Activated naive CD4-positive, alpha-beta T cell treated with anti-CD3 and anti-CD28 coated beads for 36 hours (primary cell): ENCODE data around the gene TSHB. TPM values are rescaled to one million over a fixed set of nuclear protein-coding genes. Genes with fewer than 3 reads are reported as not detected.
A peak's percentile ranks its signal among the peaks of the same experiment; 100 is the strongest.

Experiments
- CTCF ChIA-PET: fragments of 350-600 bp; sonication (Branson Sonifier 250); formaldehyde crosslinking; loops from one replicate; lab custom pipeline; 2021; ENCODE audit warnings: antibody characterized with exemption; lab: Charles Lee
- DNase-seq: peaks from one replicate; pipeline ENCODE4 v3.0.0-alpha.2; 2020
- H3K27ac Mint-ChIP-seq: one replicate; pipeline ENCODE4 v1.8.0; 2021; ENCODE audit warnings: mild to moderate bottlenecking, mixed read lengths
- H3K27me3 Mint-ChIP-seq: one replicate; pipeline ENCODE4 v1.8.0; 2021; ENCODE audit warnings: low read depth, mixed read lengths
- H3K36me3 Mint-ChIP-seq: one replicate; pipeline ENCODE4 v1.8.0; 2021; ENCODE audit warnings: low read depth, mixed read lengths
- H3K4me1 Mint-ChIP-seq: one replicate; pipeline ENCODE4 v1.8.0; 2021; ENCODE audit warnings: low read depth, mixed read lengths
- H3K4me3 Mint-ChIP-seq: one replicate; pipeline ENCODE4 v1.8.0; 2021; ENCODE audit warnings: mild to moderate bottlenecking, moderate library complexity, mixed read lengths
- H3K9me3 Mint-ChIP-seq: one replicate; pipeline ENCODE4 v1.8.0; 2021; ENCODE audit warnings: mixed read lengths
- intact Hi-C: fragments of 100-400 bp; cut with micrococcal nuclease; formaldehyde crosslinking; loops from one replicate; pipeline ENCODE4 v1.15.1; 2023
- total RNA-seq, 2 experiments: library from RNA; stranded (reverse); gene quantifications; one replicate each; pipeline ENCODE4 v1.2.3, GENCODE V29; 2021

TSHB gene
- total RNA-seq, 2 experiments from 2014 or later = not detected

DNA sequence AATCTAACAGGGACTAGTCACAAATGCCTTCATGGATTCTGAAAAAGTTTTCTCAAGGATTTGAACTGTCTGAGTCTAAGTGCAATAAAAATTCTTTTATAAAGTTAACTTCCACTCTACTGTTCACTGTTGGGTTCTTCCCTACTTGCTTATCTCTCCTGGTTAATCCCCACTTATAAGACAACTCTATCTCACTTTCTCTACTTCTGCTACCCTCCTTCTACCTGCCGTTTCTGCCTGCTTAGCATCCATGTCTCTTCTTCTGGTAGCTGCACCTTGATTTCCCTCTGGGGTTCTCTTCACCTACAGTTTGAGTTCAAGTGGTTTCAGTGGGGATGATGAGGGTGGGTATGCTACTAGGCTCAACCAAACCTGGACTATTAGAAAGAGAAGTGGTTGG, 6.0 kb downstream of the TSHB start:
- no peak for DNase-seq
- intact Hi-C loops = no loop called here
- Mint-ChIP-seq H3K4me3 (no peak overlapping the region), H3K9me3 (no peaks in the 10 kb centered on the region), H3K27ac (no peak overlapping the region), H3K4me1 (no peaks in the 10 kb centered on the region), H3K27me3 (no peaks in the 10 kb centered on the region), H3K36me3 (no peaks in the 10 kb centered on the region)
- CTCF ChIA-PET = interaction anchor here (1.5 kb wide), 1 partner anchor 17 kb away, joined by 3 read pairs; no protein-coding TSS in a partner anchor

- intact Hi-C loops = no loop called here
- H3K27ac Mint-ChIP-seq = no peak overlapping the region
- H3K4me1 Mint-ChIP-seq = no peaks in the 10 kb centered on the region
- H3K4me3 Mint-ChIP-seq = no peak overlapping the region
- CTCF ChIA-PET = no interaction called here
- H3K36me3 Mint-ChIP-seq = no peaks in the 10 kb centered on the region
- H3K9me3 Mint-ChIP-seq = no peaks in the 10 kb centered on the region
- no peak for DNase-seq
- H3K27me3 Mint-ChIP-seq = no peaks in the 10 kb centered on the region
These were observed 7.3 kb downstream of the TSHB start for GRCh38 chr1:115036814-115037507.

DNA sequence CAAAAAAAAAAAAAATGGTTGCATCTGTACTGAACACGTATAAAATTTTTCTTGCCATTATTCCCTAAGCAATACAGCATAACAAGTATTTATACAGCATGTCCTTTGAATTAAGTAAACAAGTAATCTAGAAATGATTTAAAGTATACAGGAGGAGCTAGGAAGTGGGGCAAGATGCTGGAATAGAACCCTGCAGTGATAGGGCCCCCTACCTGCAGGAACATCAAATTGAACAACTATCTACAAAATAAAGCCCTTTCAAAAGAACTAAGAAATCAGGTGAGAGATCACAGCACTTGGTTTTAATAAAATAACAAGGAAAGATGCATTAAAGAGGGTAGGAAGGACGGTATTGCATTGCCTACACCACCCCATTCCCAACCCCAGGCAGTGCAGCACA, 10.9 kb downstream of the TSHB start:
- no peak overlapping the region for H3K27ac Mint-ChIP-seq
- intact Hi-C loops = no loop called here

DNA sequence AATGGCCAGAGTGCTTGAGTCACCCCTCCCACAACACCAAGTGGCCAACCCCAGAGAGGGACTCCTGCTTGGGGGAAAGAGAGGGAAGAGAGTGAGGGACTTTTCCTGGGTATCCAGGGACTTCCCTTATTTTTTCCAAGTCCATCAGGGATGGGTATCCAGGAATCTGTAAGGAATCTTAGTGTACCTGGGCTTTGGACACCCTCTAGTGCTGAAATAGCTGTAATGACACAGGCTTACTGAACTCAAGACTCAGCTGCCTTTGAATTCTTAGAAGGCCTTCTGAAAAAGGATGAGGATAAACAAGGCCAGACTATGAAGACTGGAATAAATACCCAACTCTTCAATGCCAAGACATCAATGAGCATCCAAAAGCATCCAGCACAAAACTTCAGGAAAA, 12.0 kb downstream of the TSHB start:
- intact Hi-C loops = no loop called here
- peaks cover 7% of the 10 kb centered on the region for H3K36me3 Mint-ChIP-seq
- no peak overlapping the region for H3K4me3 Mint-ChIP-seq
- H3K4me1 Mint-ChIP-seq = no peaks in the 10 kb centered on the region
- CTCF ChIA-PET = interaction anchor here (0.6 to 2.1 kb wide), 2 partner anchors 11 to 74 kb away, joined by 3 to 7 read pairs; no protein-coding TSS in a partner anchor
- H3K27ac Mint-ChIP-seq = no peak overlapping the region
- no peak for DNase-seq
- peaks cover 6% of the 10 kb centered on the region for H3K9me3 Mint-ChIP-seq
- no peaks in the 10 kb centered on the region for H3K27me3 Mint-ChIP-seq

More for the DNA sequence above, 10.9 kb downstream of the TSHB start:
- Mint-ChIP-seq H3K4me3 (no peak overlapping the region), H3K9me3 (peaks cover 6% of the 10 kb centered on the region), H3K27me3 (no peaks in the 10 kb centered on the region), H3K36me3 (peaks cover 7% of the 10 kb centered on the region), H3K4me1 (no peaks in the 10 kb centered on the region)
- no peak for DNase-seq
- CTCF ChIA-PET = interaction anchor here (0.6 to 0.8 kb wide), 2 partner anchors 12 to 40 kb away, joined by 3 to 8 read pairs; no protein-coding TSS in a partner anchor

DNA sequence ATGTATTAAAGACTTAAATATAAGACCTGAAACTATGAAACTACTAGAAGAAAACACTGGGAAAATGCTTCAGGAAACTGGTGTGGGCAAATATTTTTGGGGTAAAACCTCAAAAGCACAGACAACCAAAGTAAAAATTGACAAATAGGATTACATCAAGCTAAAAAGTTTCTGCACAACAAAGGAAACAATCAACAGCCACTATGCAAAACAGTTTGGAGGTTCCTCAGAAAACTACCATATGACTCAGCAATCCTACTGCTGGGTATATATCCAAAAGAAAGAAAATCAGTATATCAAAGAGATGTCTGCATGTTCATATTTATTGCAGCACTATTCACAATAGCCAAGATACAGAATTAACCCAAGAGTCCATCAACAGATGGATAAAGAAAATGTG, 17.1 kb downstream of the TSHB start:
- Mint-ChIP-seq H3K9me3 (peaks cover 6% of the 10 kb centered on the region), H3K4me3 (no peak overlapping the region), H3K36me3 (peaks cover 7% of the 10 kb centered on the region), H3K4me1 (no peaks in the 10 kb centered on the region), H3K27ac (no peak overlapping the region), H3K27me3 (no peaks in the 10 kb centered on the region)
- CTCF ChIA-PET = interaction anchor here (0.7 kb wide), 1 partner anchor 607 kb away, joined by 3 read pairs; no protein-coding TSS in a partner anchor
- no peak for DNase-seq
- intact Hi-C loops = no loop called here

GRCh38 chr1:115051850-115052249, 22.2 kb downstream of the TSHB start:
- no peaks in the 10 kb centered on the region for H3K27me3 Mint-ChIP-seq
- H3K9me3 Mint-ChIP-seq = no peaks in the 10 kb centered on the region
- no peaks in the 10 kb centered on the region for H3K36me3 Mint-ChIP-seq
- no peaks in the 10 kb centered on the region for H3K4me1 Mint-ChIP-seq
- H3K4me3 Mint-ChIP-seq = no peak overlapping the region
- CTCF ChIA-PET = interaction anchor here (0.6 to 3.4 kb wide), 9 partner anchors 10 to 705 kb away, joined by 3 to 28 read pairs (median 7); partner anchors contain the start of gene TSPAN2
- DNase-seq = no peak
- no peak overlapping the region for H3K27ac Mint-ChIP-seq
- intact Hi-C loops = loop anchor here (1.0 to 10.0 kb wide), 4 partner anchors 61 to 706 kb away; partner anchors contain the start of gene DENND2C

DNA sequence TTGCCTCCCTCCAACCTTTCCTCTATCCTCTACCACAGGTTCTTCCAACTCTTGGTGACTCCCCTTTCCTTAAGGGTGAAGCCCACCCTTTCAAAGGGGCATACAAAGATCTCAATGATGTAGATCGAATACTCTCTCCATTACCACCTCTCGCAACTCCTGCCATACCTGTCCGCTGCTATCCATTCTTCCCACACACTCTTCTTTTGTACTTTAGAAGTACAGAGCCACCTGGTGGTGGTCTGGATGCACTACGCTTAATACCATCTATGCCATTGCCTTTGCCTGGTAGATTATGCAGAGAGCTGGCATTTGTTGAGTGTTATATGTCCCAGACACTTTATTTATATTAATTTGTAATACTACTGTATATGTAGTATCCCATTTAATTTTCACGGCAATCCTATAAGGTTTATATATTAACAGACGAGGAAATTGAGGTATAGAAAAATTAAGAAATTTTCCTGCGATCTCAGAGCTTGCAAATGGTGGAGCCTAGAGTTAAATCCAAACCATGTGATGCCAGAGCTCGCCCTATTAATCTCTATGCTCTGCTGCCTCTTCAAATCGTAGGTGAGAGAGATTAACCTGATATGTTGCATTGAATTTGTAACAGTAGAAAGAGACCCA, 22.9 kb downstream of the TSHB start:
- CTCF ChIA-PET = interaction anchor here (0.6 to 3.4 kb wide), 18 partner anchors 10 to 779 kb away, joined by 3 to 28 read pairs (median 4); partner anchors contain the start of gene TSPAN2
- no peaks in the 10 kb centered on the region for H3K27me3 Mint-ChIP-seq
- no peaks in the 10 kb centered on the region for H3K36me3 Mint-ChIP-seq
- H3K9me3 Mint-ChIP-seq = no peaks in the 10 kb centered on the region
- intact Hi-C loops = loop anchor here (1.0 to 10.0 kb wide), 4 partner anchors 60 to 706 kb away; partner anchors contain the start of gene DENND2C
- no peaks in the 10 kb centered on the region for H3K4me1 Mint-ChIP-seq
- DNase-seq = peak; percentile 73
- H3K4me3 Mint-ChIP-seq = no peak overlapping the region
- H3K27ac Mint-ChIP-seq = no peak overlapping the region

GRCh38 chr1:115056395-115056798, 26.8 kb downstream of the TSHB start:
- Mint-ChIP-seq H3K27ac (no peak overlapping the region), H3K9me3 (no peaks in the 10 kb centered on the region)
- intact Hi-C loops = loop anchor here (10.0 kb wide), 1 partner anchor 382 kb away; the partner anchor contains the start of gene DENND2C

GRCh38 chr1:115057661-115058254, 28.1 kb downstream of the TSHB start:
- H3K27ac Mint-ChIP-seq = no peak overlapping the region
- no peak for DNase-seq
- H3K4me3 Mint-ChIP-seq = no peak overlapping the region
- CTCF ChIA-PET = interaction anchor here (1.7 kb wide), 1 partner anchor 81 kb away, joined by 6 read pairs; no protein-coding TSS in a partner anchor
- peaks cover 1% of the 10 kb centered on the region for H3K36me3 Mint-ChIP-seq
- H3K27me3 Mint-ChIP-seq = no peaks in the 10 kb centered on the region
- peaks cover 23% of the 10 kb centered on the region for H3K4me1 Mint-ChIP-seq
- intact Hi-C loops = loop anchor here (10.0 kb wide), 1 partner anchor 383 kb away; the partner anchor contains the start of gene DENND2C
- H3K9me3 Mint-ChIP-seq = no peaks in the 10 kb centered on the region

More at GRCh38 chr1:115056395-115056798, 26.8 kb downstream of the TSHB start:
- Mint-ChIP-seq H3K4me3 (no peak overlapping the region), H3K27me3 (no peaks in the 10 kb centered on the region), H3K4me1 (peaks cover 9% of the 10 kb centered on the region), H3K36me3 (peaks cover 1% of the 10 kb centered on the region)
- CTCF ChIA-PET = interaction anchor here (1.7 kb wide), 1 partner anchor 79 kb away, joined by 6 read pairs; no protein-coding TSS in a partner anchor
- DNase-seq = no peak

- H3K9me3 Mint-ChIP-seq = no peaks in the 10 kb centered on the region
- H3K27ac Mint-ChIP-seq = no peak overlapping the region
- peaks cover 38% of the 10 kb centered on the region for H3K4me1 Mint-ChIP-seq
- no peaks in the 10 kb centered on the region for H3K27me3 Mint-ChIP-seq
- intact Hi-C loops = loop anchor here (10.0 kb wide), 1 partner anchor 385 kb away; the partner anchor contains the start of gene DENND2C
- CTCF ChIA-PET = no interaction called here
- no peak overlapping the region for H3K4me3 Mint-ChIP-seq
- no peak for DNase-seq
- peaks cover 1% of the 10 kb centered on the region for H3K36me3 Mint-ChIP-seq
These were observed 29.7 kb downstream of the TSHB start for GRCh38 chr1:115059316-115059715.

- Mint-ChIP-seq H3K4me3 (no peak overlapping the region), H3K4me1 (peaks cover 41% of the 10 kb centered on the region), H3K36me3 (peaks cover 1% of the 10 kb centered on the region), H3K9me3 (no peaks in the 10 kb centered on the region), H3K27me3 (no peaks in the 10 kb centered on the region), H3K27ac (no peak overlapping the region)
- DNase-seq = no peak
- intact Hi-C loops = loop anchor here (2.0 to 5.0 kb wide), 2 partner anchors 478 to 1188 kb away; partner anchors contain the start of gene BCAS2
- CTCF ChIA-PET = no interaction called here
These were observed 30.9 kb downstream of the TSHB start for GRCh38 chr1:115060501-115060900.
